ENCODE results near the gene JAZF1.

JAZF1 gene

DNA sequence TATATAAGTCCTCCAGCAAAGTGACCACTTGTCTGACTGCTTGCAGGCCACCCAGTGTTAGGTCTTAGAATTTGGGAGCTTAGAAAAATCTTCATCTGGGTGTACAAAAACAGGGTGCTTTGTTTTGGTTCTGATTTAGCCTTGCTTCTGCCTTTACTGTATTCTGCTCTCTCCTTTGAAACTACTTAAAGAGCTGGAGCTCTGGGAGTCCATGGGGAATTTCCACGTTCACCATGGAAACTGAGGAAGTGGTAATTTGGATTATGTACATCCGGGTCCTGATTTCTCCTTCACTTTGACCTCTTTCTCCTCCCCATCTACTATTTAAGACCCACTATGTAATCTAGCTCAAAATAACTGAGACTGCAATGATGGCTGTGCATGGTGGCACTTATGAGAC is 103.0 kb downstream of the JAZF1 start:
- H3K4me3 ChIP-seq (ENCODE audit: low read depth, low read length), result no peak overlapping the region
- H3K79me2 ChIP-seq, result peaks cover 2% of the 10 kb centered on the region
- H3K27me3 ChIP-seq (ENCODE audit: control insufficient read depth, insufficient read depth, low read length), result no peaks in the 10 kb centered on the region
- H3K4me1 ChIP-seq, result peaks cover 2% of the 10 kb centered on the region
- no peaks in the 10 kb centered on the region for H3K9me3 ChIP-seq (ENCODE audit: control insufficient read depth, low read length)
- H3K4me2 ChIP-seq (ENCODE audit: low read length), result no peak overlapping the region
- no peak overlapping the region for H3K9ac ChIP-seq
- H2AFZ ChIP-seq, result no peak overlapping the region
- no peaks in the 10 kb centered on the region for H3K36me3 ChIP-seq (ENCODE audit: control insufficient read depth, insufficient read depth, low read length)
- no peak overlapping the region for H3K27ac ChIP-seq
- TF ChIP-seq, protein P1, sequence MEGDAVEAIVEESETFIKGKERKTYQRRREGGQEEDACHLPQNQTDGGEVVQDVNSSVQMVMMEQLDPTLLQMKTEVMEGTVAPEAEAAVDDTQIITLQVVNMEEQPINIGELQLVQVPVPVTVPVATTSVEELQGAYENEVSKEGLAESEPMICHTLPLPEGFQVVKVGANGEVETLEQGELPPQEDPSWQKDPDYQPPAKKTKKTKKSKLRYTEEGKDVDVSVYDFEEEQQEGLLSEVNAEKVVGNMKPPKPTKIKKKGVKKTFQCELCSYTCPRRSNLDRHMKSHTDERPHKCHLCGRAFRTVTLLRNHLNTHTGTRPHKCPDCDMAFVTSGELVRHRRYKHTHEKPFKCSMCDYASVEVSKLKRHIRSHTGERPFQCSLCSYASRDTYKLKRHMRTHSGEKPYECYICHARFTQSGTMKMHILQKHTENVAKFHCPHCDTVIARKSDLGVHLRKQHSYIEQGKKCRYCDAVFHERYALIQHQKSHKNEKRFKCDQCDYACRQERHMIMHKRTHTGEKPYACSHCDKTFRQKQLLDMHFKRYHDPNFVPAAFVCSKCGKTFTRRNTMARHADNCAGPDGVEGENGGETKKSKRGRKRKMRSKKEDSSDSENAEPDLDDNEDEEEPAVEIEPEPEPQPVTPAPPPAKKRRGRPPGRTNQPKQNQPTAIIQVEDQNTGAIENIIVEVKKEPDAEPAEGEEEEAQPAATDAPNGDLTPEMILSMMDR (IDR thresholded peaks at IDR 0.05), result no peak

DNA sequence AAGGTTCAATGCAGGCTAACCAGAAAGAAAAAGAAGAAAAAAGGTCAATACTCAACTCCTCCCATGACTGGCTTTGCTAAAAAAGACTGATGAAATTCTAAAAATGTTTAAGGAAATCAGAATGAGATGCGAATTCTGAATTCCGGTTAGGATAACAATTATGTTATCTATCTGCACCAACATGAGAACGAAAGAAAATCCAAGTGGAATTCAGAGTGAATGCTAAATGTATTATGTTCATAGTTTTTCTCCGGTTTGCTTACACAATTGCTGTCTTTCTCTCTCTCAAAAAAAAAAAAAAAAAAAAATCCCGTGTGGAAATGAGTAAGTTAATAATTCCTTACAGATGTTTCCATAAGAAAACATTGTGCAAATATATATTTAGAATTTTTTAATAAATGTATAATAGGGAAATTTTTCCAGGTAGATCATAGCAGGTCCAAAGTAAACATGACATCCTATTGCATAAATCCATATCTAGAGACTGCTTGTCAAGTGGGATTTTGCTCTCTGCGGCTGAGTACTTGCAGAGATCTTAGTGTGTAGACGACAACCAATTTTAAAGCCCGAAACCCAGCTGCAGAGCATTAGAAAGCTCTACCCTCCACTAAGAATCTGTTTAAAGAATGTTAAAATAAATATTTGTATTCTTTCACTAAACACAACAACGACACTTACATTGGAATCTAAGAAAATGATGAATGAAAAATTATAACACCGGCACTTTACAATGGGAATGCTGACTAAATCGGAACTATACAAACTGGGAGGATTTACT is 104.0 kb downstream of the JAZF1 start:
- H3K4me2 ChIP-seq (ENCODE audit: low read length), result no peak overlapping the region
- H3K4me3 ChIP-seq (ENCODE audit: low read depth, low read length), result no peak overlapping the region
- H3K27me3 ChIP-seq (ENCODE audit: control insufficient read depth, insufficient read depth, low read length), result no peaks in the 10 kb centered on the region
- TF ChIP-seq, protein P1 (IDR thresholded peaks at IDR 0.05), result no peak
- no peak overlapping the region for H2AFZ ChIP-seq
- H3K27ac ChIP-seq, result no peak overlapping the region
- no peak overlapping the region for H3K9ac ChIP-seq
- H3K79me2 ChIP-seq, result peaks cover 2% of the 10 kb centered on the region
- H3K4me1 ChIP-seq, result peaks cover 2% of the 10 kb centered on the region
- H3K9me3 ChIP-seq (ENCODE audit: control insufficient read depth, low read length), result no peaks in the 10 kb centered on the region
- no peaks in the 10 kb centered on the region for H3K36me3 ChIP-seq (ENCODE audit: control insufficient read depth, insufficient read depth, low read length)

DNA sequence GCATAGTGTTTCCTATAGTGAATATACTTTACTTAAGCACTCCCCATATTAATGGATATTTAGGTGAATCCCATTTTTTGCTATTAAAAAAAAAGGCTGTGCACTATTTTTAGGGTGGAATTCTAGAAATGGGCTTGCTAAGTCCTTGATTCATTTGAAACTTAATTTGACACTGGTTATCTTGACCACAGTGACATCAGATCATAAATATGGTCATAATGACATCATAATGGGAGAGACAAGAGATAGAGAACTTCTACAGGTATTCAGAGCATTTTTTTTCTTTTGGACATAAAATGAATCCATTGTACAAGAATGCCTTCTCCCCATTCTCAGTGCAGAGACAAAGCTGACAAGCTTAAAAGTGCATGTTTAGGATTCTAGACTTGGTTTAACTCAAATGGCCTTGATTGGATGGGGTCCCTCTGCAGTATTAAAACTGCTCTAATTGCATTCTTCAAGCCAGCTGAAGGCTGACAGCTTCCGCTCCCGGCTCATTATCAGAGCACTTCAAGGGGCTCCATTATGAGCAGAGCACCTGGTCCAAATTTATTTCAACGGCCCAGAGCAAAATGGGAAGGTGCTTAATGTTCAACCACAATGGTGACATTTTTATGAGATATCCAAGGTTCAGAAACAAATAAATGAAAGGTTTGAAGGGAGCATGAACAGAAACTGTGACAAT is 104.8 kb downstream of the JAZF1 start:
- H3K27me3 ChIP-seq (ENCODE audit: control insufficient read depth, insufficient read depth, low read length), result no peaks in the 10 kb centered on the region
- no peak overlapping the region for H3K27ac ChIP-seq
- H3K4me1 ChIP-seq, result peaks cover 2% of the 10 kb centered on the region
- TF ChIP-seq, protein P1 (IDR thresholded peaks at IDR 0.05), result no peak
- H3K36me3 ChIP-seq (ENCODE audit: control insufficient read depth, insufficient read depth, low read length), result no peaks in the 10 kb centered on the region
- H3K9me3 ChIP-seq (ENCODE audit: control insufficient read depth, low read length), result no peaks in the 10 kb centered on the region
- peaks cover 2% of the 10 kb centered on the region for H3K79me2 ChIP-seq
- H3K9ac ChIP-seq, result no peak overlapping the region
- H3K4me2 ChIP-seq (ENCODE audit: low read length), result no peak overlapping the region
- H3K4me3 ChIP-seq (ENCODE audit: low read depth, low read length), result no peak overlapping the region
- no peak overlapping the region for H2AFZ ChIP-seq

DNA sequence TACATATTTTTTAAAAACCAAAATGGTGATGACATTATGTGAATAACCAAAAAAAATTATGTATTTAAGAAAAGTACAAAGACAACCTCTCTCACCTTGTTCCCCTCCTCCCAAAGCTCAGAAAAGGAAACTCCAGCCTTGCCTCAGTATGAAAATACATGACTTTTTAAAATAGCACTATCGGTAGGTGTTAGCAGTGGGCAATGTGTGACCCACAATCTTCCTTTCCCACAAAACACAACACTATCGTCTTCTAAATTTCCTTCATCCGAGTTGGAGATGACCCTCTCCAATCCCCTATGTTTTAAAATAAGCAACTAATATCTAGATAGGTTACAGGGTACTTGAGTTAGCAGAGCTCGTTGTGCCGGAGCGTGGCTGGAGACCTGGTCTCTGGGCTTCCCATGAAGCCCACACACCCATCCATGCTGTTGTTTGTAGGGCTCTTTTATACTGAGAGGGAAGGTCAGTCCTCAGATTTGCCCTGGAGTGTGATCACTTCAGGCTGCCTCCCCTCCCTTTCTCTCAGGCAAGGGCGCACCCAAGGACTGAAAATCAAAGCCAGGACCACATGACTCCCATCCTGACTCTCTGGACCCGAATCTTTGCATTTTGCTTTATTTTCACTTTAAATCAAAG is 107.6 kb downstream of the JAZF1 start:
- Histone ChIP-seq H3K79me2 (peaks cover 2% of the 10 kb centered on the region), H3K4me2 (ENCODE audit: low read length) (no peak overlapping the region), H3K4me3 (ENCODE audit: low read depth, low read length) (no peak overlapping the region), H3K9ac (no peak overlapping the region), H3K9me3 (ENCODE audit: control insufficient read depth, low read length) (no peaks in the 10 kb centered on the region), H3K27ac (no peak overlapping the region), H2AFZ (no peak overlapping the region), H3K27me3 (ENCODE audit: control insufficient read depth, insufficient read depth, low read length) (no peaks in the 10 kb centered on the region), H3K4me1 (peaks cover under 1% of the 10 kb centered on the region), H3K36me3 (ENCODE audit: control insufficient read depth, insufficient read depth, low read length) (no peaks in the 10 kb centered on the region)
- TF ChIP-seq, protein P1 (IDR thresholded peaks at IDR 0.05), result no peak

Data from parathyroid adenoma (tissue), 2 donors.